ENCODE measurements around the gene ZNF678. TPM values are rescaled to one million over a fixed set of nuclear protein-coding genes. Genes with fewer than 3 reads are reported as not detected.

Gene ZNF678
- total RNA-seq, 1 donor from 2014 or later = 17.5 TPM

DNA sequence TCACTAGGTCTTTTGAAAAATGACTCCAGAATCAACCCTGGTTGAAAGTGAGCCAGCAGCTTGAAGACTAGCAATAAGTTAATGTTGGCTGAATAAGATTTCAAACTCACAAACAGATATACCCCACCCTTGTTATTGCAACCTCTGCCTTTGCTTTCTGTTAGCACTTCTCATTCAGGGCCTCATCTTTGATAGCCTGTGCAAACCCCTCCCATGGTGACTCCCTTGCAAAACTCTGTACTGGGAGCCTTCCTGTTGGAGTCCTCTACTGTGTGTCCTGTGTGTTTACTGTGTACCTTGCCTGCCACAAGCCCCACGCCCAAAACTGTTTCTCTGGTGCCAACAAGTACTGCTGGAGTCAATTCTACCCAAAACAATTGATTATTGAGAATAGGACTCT, 50.2 kb downstream of the ZNF678 start:
- Mint-ChIP-seq H3K36me3 (ENCODE audit: unreplicated experiment) (peaks cover 21% of the 10 kb centered on the region), H3K27ac (ENCODE audit: unreplicated experiment) (no peak overlapping the region), H3K4me3 (ENCODE audit: unreplicated experiment) (no peak overlapping the region), H3K27me3 (ENCODE audit: unreplicated experiment) (peaks cover 2% of the 10 kb centered on the region), H3K9me3 (ENCODE audit: unreplicated experiment) (peaks cover 7% of the 10 kb centered on the region), H3K4me1 (ENCODE audit: low read depth, unreplicated experiment) (no peaks in the 10 kb centered on the region)
- TF ChIP-seq CTCF (IDR thresholded peaks at IDR 0.05; ENCODE audit: partially characterized antibody, unreplicated experiment) = no peak
- no peak for DNase-seq

DNA sequence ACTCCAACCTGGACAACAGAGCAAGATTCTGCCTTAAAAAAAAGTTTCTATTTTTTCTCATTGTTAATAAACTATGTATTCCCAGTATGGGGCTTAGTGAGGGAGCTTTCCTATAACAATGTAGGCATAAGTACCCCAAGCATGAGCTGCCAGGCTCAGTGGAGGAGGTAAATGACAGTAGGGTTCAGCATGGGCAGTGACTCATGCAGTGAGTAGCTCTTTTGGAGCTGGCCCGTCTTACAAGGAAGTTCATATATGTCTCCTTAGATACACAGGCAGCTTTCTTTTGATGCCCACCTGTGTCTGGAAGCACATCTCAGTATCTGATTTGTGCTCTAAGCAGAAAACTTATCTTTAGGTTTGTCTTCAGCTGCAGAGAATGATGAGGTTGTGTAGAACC, 57.9 kb downstream of the ZNF678 start:
- Mint-ChIP-seq H3K9me3 (ENCODE audit: unreplicated experiment) (peaks cover 14% of the 10 kb centered on the region), H3K4me1 (ENCODE audit: low read depth, unreplicated experiment) (no peaks in the 10 kb centered on the region), H3K36me3 (ENCODE audit: unreplicated experiment) (peaks cover 35% of the 10 kb centered on the region), H3K27me3 (ENCODE audit: unreplicated experiment) (no peaks in the 10 kb centered on the region), H3K27ac (ENCODE audit: unreplicated experiment) (no peak overlapping the region), H3K4me3 (ENCODE audit: unreplicated experiment) (no peak overlapping the region)
- no peak for TF ChIP-seq CTCF (IDR thresholded peaks at IDR 0.05; ENCODE audit: partially characterized antibody, unreplicated experiment)
- DNase-seq = no peak

- H3K36me3 Mint-ChIP-seq (ENCODE audit: unreplicated experiment) = peaks cover 41% of the 10 kb centered on the region
These were observed 59.6 kb downstream of the ZNF678 start for GRCh38 chr1:227622739-227623475.

DNA sequence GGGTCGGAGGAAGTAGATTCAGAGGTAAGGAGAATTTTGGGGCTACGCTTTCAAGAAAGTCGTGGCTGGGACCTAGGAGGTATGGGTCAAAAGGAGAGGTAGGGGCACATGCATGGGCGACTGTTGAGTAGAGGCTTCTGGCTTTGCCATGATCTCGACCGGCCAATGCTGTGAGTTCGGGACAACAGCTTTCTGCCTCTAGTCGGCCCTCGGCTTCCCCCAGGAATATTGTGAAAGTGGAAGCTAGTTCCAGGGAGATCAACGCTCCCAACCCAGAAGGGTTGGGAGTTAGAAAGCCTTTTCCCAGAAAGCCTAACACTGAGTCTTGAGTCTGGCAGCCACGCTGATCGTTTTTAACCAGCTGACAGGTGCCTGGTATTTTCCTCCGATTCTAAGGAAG, 69.0 kb downstream of the ZNF678 start:
- no peak overlapping the region for H3K4me3 Mint-ChIP-seq (ENCODE audit: unreplicated experiment)
- peaks cover 10% of the 10 kb centered on the region for H3K9me3 Mint-ChIP-seq (ENCODE audit: unreplicated experiment)
- peaks cover 40% of the 10 kb centered on the region for H3K36me3 Mint-ChIP-seq (ENCODE audit: unreplicated experiment)
- no peak overlapping the region for H3K27ac Mint-ChIP-seq (ENCODE audit: unreplicated experiment)
- no peaks in the 10 kb centered on the region for H3K4me1 Mint-ChIP-seq (ENCODE audit: low read depth, unreplicated experiment)
- DNase-seq = no peak
- TF ChIP-seq CTCF (IDR thresholded peaks at IDR 0.05; ENCODE audit: partially characterized antibody, unreplicated experiment) = no peak
- H3K27me3 Mint-ChIP-seq (ENCODE audit: unreplicated experiment) = no peaks in the 10 kb centered on the region

More at GRCh38 chr1:227622739-227623475, 59.6 kb downstream of the ZNF678 start:
- Mint-ChIP-seq H3K4me3 (ENCODE audit: unreplicated experiment) (no peak overlapping the region), H3K27ac (ENCODE audit: unreplicated experiment) (no peak overlapping the region), H3K9me3 (ENCODE audit: unreplicated experiment) (peaks cover 14% of the 10 kb centered on the region), H3K4me1 (ENCODE audit: low read depth, unreplicated experiment) (no peaks in the 10 kb centered on the region), H3K27me3 (ENCODE audit: unreplicated experiment) (no peaks in the 10 kb centered on the region)
- no peak for TF ChIP-seq CTCF (IDR thresholded peaks at IDR 0.05; ENCODE audit: partially characterized antibody, unreplicated experiment)
- DNase-seq = no peak

DNA sequence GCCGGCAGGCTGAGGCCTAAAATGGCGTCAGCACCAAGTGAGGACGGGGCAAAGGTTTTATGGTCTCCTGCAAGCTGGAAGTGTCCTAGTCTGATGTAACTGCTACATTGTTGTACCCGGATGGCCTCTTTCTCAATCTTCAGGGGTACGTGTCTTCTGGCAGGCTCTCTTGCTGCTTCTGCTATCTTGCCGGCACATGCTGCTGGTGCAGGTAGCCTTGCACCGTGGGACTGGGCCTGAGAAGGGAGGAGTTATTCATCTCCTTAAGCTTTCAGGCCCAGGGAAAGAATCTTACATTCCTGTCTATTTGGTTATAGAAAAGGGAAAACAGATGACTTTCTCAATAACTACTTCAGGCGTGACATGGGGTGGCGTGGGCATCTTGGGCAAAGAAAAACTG, 72.2 kb downstream of the ZNF678 start:
- Mint-ChIP-seq H3K36me3 (ENCODE audit: unreplicated experiment) (peaks cover 38% of the 10 kb centered on the region), H3K4me1 (ENCODE audit: low read depth, unreplicated experiment) (no peaks in the 10 kb centered on the region), H3K9me3 (ENCODE audit: unreplicated experiment) (peaks cover 23% of the 10 kb centered on the region), H3K4me3 (ENCODE audit: unreplicated experiment) (no peak overlapping the region), H3K27ac (ENCODE audit: unreplicated experiment) (no peak overlapping the region), H3K27me3 (ENCODE audit: unreplicated experiment) (peaks cover 4% of the 10 kb centered on the region)
- DNase-seq = no peak
- no peak for TF ChIP-seq CTCF (IDR thresholded peaks at IDR 0.05; ENCODE audit: partially characterized antibody, unreplicated experiment)
